HEK293 (cell line): Measurements from ENCODE around the gene POLQ.

Experiments used
- CTCF ChIA-PET: fragments of 350-600 bp; formaldehyde crosslinking; extraction: SDS; loops from one replicate; lab custom pipeline; 2021; ENCODE audit warnings: antibody characterized with exemption; lab: Yijun Ruan, JAX
- POLR2A ChIA-PET: fragments of 300-600 bp; formaldehyde crosslinking; extraction: SDS; loops from one replicate; lab custom pipeline; 2020; ENCODE audit warnings: antibody characterized with exemption, inconsistent platforms; lab: Yijun Ruan, JAX
- H3K27ac ChIP-seq: fragments of 200-500 bp; sonication (Bioruptor generic); 2 replicates; pipeline ENCODE4 v1.5.1; 2014; ENCODE audit warnings: low read depth, low read length, control low read depth, inconsistent platforms; ENCODE audit errors: extremely low read depth
- H3K36me3 ChIP-seq, 2 experiments: fragments of 200-500 bp in 1 of 2; sonication (Bioruptor generic) in 1 of 2; 1 replicate in 1 of 2; 2 replicates in 1 of 2; pipeline ENCODE4 v1.5.1; 2014 to 2017; ENCODE audit warnings: inconsistent platforms in 2 of 2, low read length in 2 of 2; ENCODE audit not compliant: control insufficient read depth in 2 of 2, insufficient read depth in 1 of 2
- H3K4me1 ChIP-seq: fragments of 200-500 bp; sonication (Bioruptor generic); 2 replicates; pipeline ENCODE4 v1.5.1; 2014; ENCODE audit warnings: mild to moderate bottlenecking, low read length, inconsistent platforms; ENCODE audit not compliant: control insufficient read depth, insufficient read depth
- H3K4me3 ChIP-seq: 2 replicates; pipeline ENCODE4 v1.5.1; 2011; ENCODE audit warnings: low read depth, mild to moderate bottlenecking, control low read depth, low read length, moderate library complexity
- H3K9me3 ChIP-seq: fragments of 200-500 bp; sonication (Bioruptor generic); 2 replicates; pipeline ENCODE4 v1.5.1; 2014; ENCODE audit warnings: low read depth, low read length, inconsistent platforms; ENCODE audit not compliant: control insufficient read depth, insufficient read depth
- MEIS1 ChIP-seq: sonication (generic); formaldehyde crosslinking; IDR thresholded peaks from 2 replicates; pipeline ENCODE4 v1.8.1; 2022; ENCODE audit warnings: missing genetic modification reagents, mild to moderate bottlenecking, borderline replicate concordance
- SP3 ChIP-seq: fragments of 450-650 bp; formaldehyde crosslinking; IDR thresholded peaks from 2 replicates; pipeline ENCODE4 v1.5.1; 2016; ENCODE audit warnings: missing biosample characterization, missing genetic modification characterization
- TSHZ1 ChIP-seq: fragments of 450-650 bp; formaldehyde crosslinking; IDR thresholded peaks from 2 replicates; pipeline ENCODE4 v1.5.1; 2016; ENCODE audit warnings: missing biosample characterization, missing genetic modification characterization, borderline replicate concordance
- YY2 ChIP-seq: fragments of 450-650 bp; formaldehyde crosslinking; IDR thresholded peaks from 2 replicates; pipeline ENCODE4 v1.5.1; 2016; ENCODE audit warnings: missing biosample characterization, missing genetic modification characterization
- ZBTB1 ChIP-seq: fragments of 450-650 bp; formaldehyde crosslinking; IDR thresholded peaks from 2 replicates; pipeline ENCODE4 v1.5.1; 2016; ENCODE audit warnings: missing biosample characterization, missing genetic modification characterization
- ZEB2 ChIP-seq: fragments of 450-650 bp; formaldehyde crosslinking; IDR thresholded peaks from 2 replicates; pipeline ENCODE4 v1.5.1; 2016; ENCODE audit warnings: missing biosample characterization, missing genetic modification characterization
- ZFP69B ChIP-seq: fragments of 450-650 bp; formaldehyde crosslinking; IDR thresholded peaks from 2 replicates; pipeline ENCODE4 v1.5.1; 2016; ENCODE audit warnings: missing biosample characterization, missing genetic modification characterization
- ZNF18 ChIP-seq: fragments of 450-650 bp; formaldehyde crosslinking; IDR thresholded peaks from 2 replicates; pipeline ENCODE4 v1.5.1; 2016; ENCODE audit warnings: missing biosample characterization, missing genetic modification characterization
- ZNF19 ChIP-seq: fragments of 450-650 bp; formaldehyde crosslinking; IDR thresholded peaks from 2 replicates; pipeline ENCODE4; 2016; ENCODE audit warnings: missing biosample characterization, missing genetic modification characterization, low read depth
- ZNF221 ChIP-seq: fragments of 450-650 bp; formaldehyde crosslinking; IDR thresholded peaks from 2 replicates; pipeline ENCODE4 v1.5.1; 2017; ENCODE audit warnings: missing biosample characterization, missing genetic modification characterization, borderline replicate concordance
- ZNF23 ChIP-seq: fragments of 450-650 bp; formaldehyde crosslinking; IDR thresholded peaks from 2 replicates; pipeline ENCODE4 v1.5.1; 2016; ENCODE audit warnings: missing biosample characterization, missing genetic modification characterization, borderline replicate concordance
- ZNF292 ChIP-seq: fragments of 450-650 bp; formaldehyde crosslinking; IDR thresholded peaks from 2 replicates; pipeline ENCODE4 v1.5.1; 2016; ENCODE audit warnings: low read depth, missing biosample characterization, missing genetic modification characterization, borderline replicate concordance
- ZNF354C ChIP-seq: fragments of 450-650 bp; formaldehyde crosslinking; IDR thresholded peaks from 2 replicates; pipeline ENCODE4 v1.5.1; 2016; ENCODE audit warnings: missing biosample characterization, missing genetic modification characterization, low read depth, borderline replicate concordance
- ZNF501 ChIP-seq: fragments of 450-650 bp; formaldehyde crosslinking; IDR thresholded peaks from 2 replicates; pipeline ENCODE4 v1.5.1; 2016; ENCODE audit warnings: missing biosample characterization, missing genetic modification characterization
- ZNF530 ChIP-seq: fragments of 450-650 bp; formaldehyde crosslinking; IDR thresholded peaks from 2 replicates; pipeline ENCODE4 v1.5.1; 2016; ENCODE audit warnings: low read depth, missing biosample characterization, missing genetic modification characterization
- ZNF585B ChIP-seq: fragments of 450-650 bp; formaldehyde crosslinking; IDR thresholded peaks from 2 replicates; pipeline ENCODE4 v1.5.1; 2016; ENCODE audit warnings: missing biosample characterization, missing genetic modification characterization
- ZNF629 ChIP-seq: fragments of 450-650 bp; formaldehyde crosslinking; IDR thresholded peaks from 2 replicates; pipeline ENCODE4 v1.5.1; 2017; ENCODE audit warnings: missing biosample characterization, missing genetic modification characterization
- ZNF670 ChIP-seq: fragments of 450-650 bp; formaldehyde crosslinking; IDR thresholded peaks from 2 replicates; pipeline ENCODE4 v1.5.1; 2016; ENCODE audit warnings: missing biosample characterization, missing genetic modification characterization, low read depth
- ZNF785 ChIP-seq: fragments of 450-650 bp; formaldehyde crosslinking; IDR thresholded peaks from 2 replicates; pipeline ENCODE4 v1.5.1; 2016; ENCODE audit warnings: missing biosample characterization, missing genetic modification characterization
- TF ChIP-seq, protein P1 (sequence below): fragments of 450-650 bp; formaldehyde crosslinking; IDR thresholded peaks from 2 replicates; pipeline ENCODE4 v1.5.1; 2016; ENCODE audit warnings: missing biosample characterization, missing genetic modification characterization, borderline replicate concordance
- TF ChIP-seq, protein P2 (sequence below): fragments of 450-650 bp; IDR thresholded peaks from 2 replicates; pipeline ENCODE4 v1.5.1; 2018; ENCODE audit warnings: missing biosample characterization, missing genetic modification characterization

The POLQ gene

DNA sequence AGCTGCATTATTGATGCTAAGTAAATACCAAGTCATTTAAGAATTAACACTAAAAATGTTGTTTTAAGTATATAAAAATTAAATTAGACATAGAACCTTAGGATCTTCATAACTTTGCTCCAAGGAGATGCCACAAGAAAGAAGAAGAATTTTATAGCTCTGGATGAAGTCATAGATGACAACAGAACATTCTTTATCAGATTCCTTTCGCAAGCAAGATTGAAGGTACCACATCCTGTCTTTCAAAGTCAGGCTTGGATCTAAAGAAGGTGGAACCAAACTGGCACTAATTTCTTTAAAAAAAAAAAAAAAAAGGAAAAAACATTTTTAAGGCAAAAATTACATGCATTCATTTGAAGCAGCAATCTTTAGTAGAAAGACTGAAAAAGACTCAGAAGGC, 62.5 kb downstream of the POLQ start:
- H3K9me3 ChIP-seq, result no peaks in the 10 kb centered on the region
- H3K4me3 ChIP-seq, result no peak overlapping the region
- no peak overlapping the region for H3K27ac ChIP-seq
- H3K36me3 ChIP-seq, result peaks cover 24 to 57% of the 10 kb centered on the region in 2 experiments
- no peaks in the 10 kb centered on the region for H3K4me1 ChIP-seq
- CTCF ChIA-PET, result no interaction called here
- TF ChIP-seq ZNF629 (tag by site-specific recombination) (no peak), ZNF670 (tag by site-specific recombination) (no peak), ZNF19 (no peak), ZNF221 (tag by site-specific recombination) (no peak), ZFP69B (no peak), ZNF585B (tag by site-specific recombination) (no peak), YY2 (no peak), ZEB2 (tag by site-specific recombination) (no peak), SP3 (tag by site-specific recombination) (no peak), MEIS1 (CRISPR knock-in tag) (no peak), ZNF530 (tag by site-specific recombination) (no peak), ZNF18 (tag by site-specific recombination) (no peak), ZNF23 (no peak)
- TF ChIP-seq, protein P1, sequence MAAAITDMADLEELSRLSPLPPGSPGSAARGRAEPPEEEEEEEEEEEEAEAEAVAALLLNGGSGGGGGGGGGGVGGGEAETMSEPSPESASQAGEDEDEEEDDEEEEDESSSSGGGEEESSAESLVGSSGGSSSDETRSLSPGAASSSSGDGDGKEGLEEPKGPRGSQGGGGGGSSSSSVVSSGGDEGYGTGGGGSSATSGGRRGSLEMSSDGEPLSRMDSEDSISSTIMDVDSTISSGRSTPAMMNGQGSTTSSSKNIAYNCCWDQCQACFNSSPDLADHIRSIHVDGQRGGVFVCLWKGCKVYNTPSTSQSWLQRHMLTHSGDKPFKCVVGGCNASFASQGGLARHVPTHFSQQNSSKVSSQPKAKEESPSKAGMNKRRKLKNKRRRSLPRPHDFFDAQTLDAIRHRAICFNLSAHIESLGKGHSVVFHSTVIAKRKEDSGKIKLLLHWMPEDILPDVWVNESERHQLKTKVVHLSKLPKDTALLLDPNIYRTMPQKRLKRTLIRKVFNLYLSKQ (tag by site-specific recombination), result no peak
- TF ChIP-seq, protein P2, sequence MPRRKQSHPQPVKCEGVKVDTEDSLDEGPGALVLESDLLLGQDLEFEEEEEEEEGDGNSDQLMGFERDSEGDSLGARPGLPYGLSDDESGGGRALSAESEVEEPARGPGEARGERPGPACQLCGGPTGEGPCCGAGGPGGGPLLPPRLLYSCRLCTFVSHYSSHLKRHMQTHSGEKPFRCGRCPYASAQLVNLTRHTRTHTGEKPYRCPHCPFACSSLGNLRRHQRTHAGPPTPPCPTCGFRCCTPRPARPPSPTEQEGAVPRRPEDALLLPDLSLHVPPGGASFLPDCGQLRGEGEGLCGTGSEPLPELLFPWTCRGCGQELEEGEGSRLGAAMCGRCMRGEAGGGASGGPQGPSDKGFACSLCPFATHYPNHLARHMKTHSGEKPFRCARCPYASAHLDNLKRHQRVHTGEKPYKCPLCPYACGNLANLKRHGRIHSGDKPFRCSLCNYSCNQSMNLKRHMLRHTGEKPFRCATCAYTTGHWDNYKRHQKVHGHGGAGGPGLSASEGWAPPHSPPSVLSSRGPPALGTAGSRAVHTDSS (tag by site-specific recombination), result no peak
- POLR2A ChIA-PET, result no interaction called here

GRCh38 chr3:121482660-121483059, 63.1 kb downstream of the POLQ start:
- peaks cover 24 to 57% of the 10 kb centered on the region in 2 experiments for H3K36me3 ChIP-seq

More at GRCh38 chr3:121482660-121483059, 63.1 kb downstream of the POLQ start:
- H3K9me3 ChIP-seq, result no peaks in the 10 kb centered on the region
- H3K4me1 ChIP-seq, result no peaks in the 10 kb centered on the region
- ChIA-PET CTCF (no interaction called here), POLR2A (no interaction called here)
- H3K27ac ChIP-seq, result no peak overlapping the region
- H3K4me3 ChIP-seq, result no peak overlapping the region
- no peak for TF ChIP-seq ZNF292 (tag by site-specific recombination)
- no peak for TF ChIP-seq ZNF785 (tag by site-specific recombination)
- no peak for TF ChIP-seq ZNF354C
- TF ChIP-seq ZNF501 (tag by site-specific recombination), result no peak
- TF ChIP-seq ZBTB1 (tag by site-specific recombination), result no peak
- TF ChIP-seq TSHZ1 (tag by site-specific recombination), result no peak
